ENCODE data around the gene RDH8.

Gene RDH8, protein sequence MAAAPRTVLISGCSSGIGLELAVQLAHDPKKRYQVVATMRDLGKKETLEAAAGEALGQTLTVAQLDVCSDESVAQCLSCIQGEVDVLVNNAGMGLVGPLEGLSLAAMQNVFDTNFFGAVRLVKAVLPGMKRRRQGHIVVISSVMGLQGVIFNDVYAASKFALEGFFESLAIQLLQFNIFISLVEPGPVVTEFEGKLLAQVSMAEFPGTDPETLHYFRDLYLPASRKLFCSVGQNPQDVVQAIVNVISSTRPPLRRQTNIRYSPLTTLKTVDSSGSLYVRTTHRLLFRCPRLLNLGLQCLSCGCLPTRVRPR

DNA sequence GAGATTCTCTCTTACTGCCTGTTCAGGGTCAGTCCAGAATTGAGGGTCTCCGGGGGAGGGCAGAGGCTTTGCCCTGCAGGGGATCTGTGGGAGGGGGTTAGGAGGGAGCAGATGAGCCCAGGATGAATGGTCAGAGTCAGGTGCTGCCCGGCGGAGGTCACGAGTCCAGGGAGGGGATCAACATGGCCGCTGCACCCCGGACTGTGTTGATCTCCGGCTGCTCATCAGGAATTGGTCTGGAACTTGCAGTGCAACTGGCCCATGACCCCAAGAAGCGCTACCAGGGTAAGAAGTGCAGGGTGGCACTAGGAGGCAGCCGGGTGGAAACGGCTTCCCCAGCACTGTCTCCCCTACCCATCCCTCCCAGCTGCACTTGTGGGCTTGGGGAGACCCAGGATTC is at the start of gene RDH8:
Gene RDH8 (plus strand): TSS at position 168 of the 400 bp plus-strand sequence. CDS start 15 bp downstream, at position 183.
- DNase-seq, result no peak

DNA sequence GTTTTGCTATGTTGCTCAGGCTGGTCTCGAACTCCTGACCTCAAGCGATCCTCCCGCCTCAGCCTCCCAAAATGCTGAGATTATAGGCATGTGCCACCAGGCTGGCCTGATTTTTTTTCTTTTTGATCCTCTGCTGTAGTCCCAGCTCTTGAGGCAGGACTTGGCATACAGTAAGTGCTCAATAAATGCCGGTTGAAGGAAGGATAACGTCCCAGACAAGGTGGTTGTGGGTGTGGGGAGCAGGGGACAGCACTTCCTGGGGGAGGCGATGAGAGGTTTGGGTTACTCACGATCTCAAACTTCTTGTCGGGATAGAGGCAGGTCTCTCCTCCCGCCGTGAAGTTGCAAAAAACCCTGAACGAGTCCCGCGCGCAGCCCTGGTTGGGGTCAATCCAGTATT is 47.3 kb upstream of the RDH8 start:
- DNase-seq, result no peak

DNA sequence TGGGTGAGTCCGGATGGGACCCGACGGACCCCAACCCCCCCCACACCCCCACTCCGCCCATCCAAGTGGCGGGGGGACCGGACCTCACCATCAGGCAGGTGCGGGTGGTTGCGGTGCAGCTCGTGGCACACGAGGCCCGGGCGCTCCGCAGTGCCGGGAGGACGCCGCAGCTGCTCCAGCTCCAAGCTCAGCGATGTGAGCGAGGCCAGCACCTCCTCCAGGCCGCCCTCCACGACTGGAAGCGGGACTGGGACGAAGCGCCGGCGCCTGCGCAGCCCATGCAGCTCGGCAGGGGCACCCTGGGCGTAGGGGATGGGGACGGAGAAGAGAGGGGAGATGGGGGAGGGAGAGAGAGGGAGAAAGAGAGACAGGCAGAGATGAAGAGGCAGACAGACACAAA is 46.8 kb upstream of the RDH8 start:
- DNase-seq, result no peak

DNA sequence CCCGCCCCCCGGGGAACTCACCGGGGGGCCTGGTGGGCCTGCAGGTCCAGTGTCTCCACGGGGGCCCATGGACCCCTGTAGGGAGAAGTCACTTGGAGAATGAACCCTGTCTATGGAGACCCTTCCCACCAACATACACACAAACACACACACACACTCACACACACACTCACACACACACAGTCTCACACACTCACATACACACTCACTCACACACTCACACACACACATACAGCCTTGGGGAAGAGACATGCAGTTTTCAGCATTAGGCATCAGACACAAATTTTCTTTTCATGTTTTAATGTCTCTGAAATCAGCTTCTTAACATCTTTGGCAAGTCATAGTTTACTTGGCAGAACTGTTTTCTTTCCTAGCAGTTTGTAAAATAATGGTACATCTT is 46.0 kb upstream of the RDH8 start:
- DNase-seq, result no peak

DNA sequence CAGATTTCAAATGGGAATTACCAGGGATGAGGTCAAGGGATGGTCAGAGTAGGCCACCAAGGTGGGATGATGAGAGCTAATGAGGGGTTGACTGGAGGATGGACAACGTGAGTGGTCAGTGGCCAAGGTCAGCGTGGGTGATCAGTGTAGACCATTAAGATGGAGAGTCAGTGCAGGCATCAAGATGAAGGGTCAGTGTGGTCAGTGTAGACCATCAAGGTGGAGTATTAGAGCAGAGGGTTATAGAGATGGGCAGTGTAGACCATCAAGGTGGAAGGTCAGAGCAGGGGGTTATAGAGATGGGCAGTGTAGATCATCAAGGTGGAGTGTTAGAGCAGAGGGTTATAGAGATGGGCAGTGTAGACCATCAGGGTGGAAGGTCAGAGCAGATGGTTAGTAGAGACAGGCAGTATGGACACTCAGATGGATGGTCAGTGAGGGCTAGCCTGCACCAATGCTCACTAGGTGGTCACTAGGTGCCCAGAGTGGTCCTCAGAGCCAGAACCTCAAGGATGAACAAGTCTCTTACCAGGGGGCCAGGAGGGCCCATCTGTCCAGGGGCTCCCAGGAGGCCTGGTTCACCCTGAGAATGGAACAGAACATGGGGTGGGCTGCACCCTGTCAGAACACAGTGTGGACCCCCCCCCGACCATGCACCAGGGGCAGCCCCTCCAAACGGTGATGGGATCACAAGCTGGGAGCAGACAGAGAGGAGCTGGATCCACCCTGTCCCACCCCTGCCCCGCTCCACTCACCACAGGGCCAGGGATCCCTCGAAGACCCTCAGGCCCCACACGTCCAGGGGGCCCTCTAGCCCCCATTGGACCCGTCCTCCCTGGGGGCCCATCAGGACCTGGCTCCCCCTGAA is 44.2 kb upstream of the RDH8 start:
- no peak for DNase-seq

DNA sequence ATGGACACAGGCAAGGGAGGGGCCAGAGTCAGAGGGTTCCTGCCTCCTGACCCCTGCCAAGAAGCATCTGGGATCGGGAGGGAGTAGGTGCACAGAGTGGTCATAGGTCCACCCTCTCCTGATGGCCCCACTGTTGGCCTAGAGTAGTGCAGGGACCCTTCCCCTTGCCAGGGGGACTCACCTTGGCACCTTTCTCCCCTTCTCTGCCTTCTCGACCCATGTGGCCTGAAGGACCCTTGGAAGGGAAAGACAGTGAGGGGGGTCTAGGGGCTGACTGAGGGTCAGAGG is 43.7 kb upstream of the RDH8 start:
- DNase-seq, result no peak

DNA sequence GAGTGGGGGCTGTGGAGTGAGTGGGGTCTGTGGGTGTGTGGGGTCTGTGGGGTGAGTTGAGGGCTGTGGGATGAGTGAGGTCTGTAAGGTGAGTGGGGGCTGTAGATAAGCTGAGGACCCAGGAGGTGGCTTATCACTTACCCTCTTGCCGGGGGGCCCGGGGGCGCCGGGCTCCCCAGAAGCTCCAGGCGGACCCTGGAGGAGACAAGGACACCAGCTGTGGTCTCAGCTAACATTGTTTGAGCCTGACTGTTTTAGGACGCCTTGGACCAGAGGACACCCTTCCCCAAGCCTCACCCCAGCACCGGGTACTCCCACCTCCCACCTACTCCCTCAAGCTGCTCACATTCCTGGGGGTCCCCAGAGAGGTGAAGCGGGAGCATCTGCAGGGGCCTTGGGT is 42.8 kb upstream of the RDH8 start:
- DNase-seq, result no peak

DNA sequence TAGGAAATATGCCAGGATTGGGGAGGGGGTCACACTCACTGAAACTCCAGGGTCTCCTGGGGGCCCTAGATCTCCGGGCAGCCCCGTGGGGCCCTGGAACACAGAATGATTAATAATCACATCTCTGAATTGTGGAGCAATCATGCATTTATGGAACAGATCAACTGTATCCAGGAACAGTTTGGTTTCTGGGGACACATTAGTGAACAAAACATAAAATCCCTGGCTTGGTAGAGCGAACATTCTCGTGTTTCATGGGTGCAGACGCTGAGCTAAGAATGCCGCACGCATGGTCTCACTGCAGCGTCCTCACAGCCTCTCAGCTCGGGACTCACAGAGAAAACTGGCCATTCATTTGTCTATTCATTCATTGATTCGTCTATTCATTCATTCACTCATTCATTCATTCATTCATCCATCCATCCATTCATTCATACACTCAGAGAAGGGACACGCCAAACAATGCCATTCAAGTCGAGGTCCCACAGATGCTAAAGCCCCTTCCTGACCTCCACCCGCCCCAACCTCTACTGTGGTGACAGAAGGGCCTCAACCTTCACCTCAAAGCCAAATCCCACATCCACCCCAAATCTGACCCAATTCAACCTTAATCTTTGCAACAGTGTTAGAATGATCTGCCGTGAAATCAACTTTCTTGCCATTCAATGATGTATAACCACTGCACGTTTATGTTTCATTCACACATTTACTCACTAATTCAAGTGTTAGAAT is 42.0 kb upstream of the RDH8 start:
- DNase-seq, result no peak

DNA sequence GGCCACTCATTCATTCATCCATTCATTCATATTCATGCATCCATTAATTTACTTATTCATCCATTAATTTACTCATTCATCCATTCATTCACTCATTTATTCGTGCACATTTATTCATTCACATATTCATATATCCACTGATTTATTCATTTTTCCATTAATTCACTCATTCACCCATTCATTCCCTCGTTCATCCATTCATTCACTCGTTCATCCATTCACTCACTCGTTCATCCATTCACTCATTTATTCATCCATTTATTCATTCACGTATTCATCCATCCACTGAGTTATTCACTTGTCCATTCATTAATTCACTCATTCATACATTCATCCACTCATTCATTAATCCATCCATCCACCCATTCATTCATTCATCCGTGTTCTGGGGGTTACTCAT is 41.2 kb upstream of the RDH8 start:
- no peak for DNase-seq

DNA sequence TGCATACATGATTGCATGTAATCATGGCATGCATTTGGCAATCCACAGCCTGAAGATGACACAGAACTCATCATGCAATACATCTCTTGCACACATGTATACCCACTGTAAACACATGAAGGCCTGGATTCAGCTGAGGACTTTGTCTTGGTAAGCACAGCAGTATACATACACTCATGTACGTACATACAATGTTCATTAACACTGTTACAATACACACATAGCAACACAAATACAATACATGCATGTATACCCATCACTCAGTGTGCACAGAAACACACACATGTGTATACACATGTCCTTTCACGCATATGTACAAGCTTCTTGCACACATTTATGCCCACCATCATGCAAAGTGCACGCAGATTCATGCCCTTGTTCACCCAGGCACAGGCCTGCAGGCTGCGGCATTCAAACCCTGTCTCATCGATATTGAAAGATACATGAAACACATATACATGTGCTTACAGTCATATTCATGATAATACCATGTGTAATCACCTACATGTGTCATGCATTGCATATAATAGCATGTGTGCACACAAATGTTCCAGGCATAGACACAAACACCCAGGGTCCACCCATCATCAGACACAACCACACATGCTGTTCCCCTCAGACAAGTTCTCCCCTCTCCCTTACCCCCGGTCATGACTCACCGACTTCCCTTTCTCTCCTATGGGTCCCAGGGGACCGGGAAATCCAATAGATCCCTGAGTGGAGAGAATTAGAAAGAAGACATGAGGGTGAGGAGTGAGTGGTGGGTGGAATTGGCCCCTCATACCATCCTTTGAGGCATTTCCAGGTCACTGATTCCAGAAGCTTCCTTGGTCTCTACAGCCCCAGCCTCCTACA is 31.6 kb upstream of the RDH8 start:
- no peak for DNase-seq

DNA sequence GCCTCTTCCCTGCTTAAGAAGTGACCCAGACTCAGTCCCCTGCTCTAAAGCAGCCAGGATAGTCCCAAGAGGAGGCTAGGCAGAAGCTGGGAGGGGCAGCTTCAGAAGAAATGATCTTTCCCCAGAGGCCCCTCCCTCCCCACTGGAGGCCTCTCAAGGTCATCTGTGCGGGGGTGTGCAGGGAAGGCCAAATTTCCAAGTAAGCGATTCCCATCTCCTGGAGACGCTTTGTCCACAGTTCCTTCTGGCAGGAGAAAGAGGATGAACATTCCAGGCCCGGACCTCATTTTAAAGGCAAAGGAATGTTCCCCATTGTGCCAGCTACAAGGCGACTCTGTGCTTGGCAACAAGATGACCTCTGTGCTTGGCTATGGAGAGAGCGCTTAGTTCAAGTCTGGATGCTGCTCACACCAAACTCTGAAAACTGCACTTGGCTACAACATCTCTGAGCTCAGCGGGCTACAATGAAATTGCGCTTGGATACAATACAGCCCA is 26.4 kb upstream of the RDH8 start:
- no peak for DNase-seq

DNA sequence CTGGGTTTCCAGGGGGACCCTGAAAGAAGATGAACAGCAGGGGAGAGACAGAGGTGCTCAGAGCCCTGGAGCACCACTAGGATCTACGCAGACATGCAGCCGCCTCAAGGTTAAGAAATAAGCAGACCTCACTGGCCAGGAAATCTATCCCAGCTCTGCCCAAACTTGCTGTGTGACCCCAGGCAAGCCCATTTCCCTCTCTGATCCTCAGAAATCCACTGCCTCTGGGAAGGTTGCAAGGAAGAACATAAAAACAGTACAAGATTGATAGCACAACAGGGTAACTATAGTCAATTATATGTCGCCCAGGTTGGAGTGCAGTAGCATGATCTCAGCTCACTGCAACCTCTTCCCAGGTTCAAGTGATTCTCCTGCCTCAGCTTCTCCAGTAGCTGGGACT is 23.8 kb upstream of the RDH8 start:
- no peak for DNase-seq

DNA sequence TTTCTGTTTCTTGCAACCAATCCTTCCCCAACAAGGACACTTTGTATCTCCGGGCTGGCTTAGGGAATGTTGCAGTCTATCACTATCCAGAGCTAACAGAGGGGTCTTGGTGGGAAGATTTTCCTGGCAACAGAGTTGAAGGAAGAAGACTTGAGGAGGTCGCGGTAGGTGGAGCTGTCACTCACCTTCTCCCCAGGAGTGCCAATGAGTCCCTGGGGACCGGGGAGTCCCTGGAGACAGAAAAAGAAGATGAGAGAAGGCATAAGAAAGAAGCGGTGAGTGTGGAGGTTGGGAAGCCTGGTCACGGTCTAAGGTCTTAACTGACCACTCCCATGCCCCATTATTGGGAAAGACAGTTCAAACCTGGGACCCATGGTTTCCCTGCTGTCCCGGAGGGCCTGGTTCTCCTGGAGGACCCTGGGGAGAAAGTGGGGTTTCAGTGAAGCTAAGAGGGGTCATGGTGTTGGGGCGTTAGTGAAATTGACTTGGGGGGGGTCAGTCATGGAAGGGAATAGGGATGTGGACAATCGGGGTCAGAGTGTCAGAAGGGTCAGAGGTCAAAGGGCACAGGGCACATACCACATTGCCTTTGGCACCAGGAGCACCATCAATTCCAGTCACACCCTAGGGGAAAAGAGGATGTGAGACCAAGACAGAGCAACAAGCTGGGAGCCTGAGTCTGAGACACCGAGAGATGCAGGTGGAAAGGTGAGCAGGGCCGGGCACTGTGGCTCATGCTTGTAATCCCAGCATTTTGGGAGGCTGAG is 21.7 kb upstream of the RDH8 start:
- no peak for DNase-seq

DNA sequence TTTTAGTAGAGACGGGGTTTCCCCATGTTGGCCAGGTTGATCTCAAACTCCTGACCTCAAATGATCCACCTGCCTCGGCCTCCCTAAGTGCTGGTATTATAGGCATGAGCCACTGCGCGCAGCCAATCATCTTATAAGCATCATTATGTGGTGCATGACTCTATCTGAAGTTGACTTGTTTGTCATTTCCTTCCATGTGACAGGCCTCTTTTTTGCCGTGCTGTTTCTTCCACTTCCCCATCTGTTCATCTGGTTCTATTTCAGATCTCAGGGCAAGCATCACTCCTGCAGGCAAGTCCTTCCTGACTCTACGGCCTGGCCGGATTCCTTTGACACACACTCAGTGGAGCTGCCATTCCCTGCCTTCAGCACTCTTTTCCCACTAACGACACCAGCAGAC is 18.2 kb upstream of the RDH8 start:
- DNase-seq, result no peak

DNA sequence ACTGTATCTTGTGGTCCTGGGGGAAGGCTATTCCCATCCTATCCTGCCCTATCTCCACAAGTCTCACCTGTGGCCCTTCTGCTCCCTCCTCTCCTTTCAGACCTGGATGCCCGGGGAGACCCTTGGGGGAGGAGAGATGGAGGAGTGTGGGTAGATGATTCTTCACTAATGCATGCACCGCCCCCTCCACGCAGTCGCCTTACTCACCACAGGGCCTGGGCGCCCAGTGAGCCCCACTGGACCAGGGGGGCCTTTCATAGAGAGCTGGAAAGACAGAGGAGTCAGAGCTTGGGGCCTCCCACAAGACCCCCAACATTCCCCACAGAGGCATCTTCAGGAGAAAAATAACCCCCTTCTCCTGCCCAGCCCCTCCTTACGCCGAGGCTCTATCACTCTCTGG is 17.3 kb upstream of the RDH8 start:
- no peak for DNase-seq

DNA sequence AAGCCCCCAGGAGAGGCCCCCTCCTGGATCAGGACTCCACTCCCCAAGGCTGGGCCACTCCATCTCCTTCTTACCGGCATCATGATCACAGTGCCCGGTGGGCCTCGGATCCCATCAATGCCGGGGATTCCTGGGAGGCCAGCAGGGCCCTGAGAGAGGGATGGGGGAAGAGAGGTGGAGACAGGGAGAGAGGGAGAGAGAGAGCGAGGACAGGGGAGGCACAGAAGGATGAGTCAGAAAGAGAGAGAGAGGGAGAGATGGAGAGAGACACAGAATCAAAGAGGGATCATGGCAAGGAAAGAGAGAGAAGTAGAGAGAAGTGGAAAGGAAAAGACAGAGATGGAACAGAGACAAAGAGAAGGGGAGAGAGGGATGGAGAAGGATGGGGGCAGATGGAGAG is 16.7 kb upstream of the RDH8 start:
- DNase-seq, result no peak

DNA sequence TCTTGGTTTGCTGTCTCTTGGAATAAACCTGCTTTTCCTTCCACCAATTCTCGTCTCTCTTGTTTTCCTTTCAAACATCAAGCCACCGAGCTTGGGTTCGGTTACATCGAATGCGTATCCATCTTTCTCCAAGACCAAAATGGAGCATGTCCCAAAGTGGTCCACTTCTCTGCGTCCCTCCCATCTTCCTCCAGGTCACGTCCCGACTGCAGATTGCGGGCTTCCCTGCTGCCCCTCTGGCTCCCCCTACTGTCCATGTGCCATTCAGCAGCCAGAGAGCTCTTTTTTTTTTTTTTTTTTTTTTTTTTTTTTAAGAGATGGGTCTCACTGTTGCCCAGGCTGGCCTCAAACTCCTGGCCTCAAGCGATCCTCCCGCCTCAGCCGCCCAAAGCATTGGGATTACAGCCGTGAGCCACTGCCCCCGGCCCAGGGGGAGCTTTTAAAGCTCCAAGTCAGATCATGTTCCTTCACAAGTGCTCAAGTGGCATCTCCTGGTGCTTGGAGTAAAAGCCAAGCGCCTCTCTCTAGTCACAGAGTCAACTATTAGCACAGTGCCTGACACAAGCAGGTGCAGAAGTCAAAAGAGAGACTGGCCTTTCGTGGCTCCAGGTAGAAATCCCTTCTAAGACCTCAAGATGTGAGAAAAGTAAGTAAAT is 13.0 kb upstream of the RDH8 start:
- DNase-seq, result peak; percentile 7

DNA sequence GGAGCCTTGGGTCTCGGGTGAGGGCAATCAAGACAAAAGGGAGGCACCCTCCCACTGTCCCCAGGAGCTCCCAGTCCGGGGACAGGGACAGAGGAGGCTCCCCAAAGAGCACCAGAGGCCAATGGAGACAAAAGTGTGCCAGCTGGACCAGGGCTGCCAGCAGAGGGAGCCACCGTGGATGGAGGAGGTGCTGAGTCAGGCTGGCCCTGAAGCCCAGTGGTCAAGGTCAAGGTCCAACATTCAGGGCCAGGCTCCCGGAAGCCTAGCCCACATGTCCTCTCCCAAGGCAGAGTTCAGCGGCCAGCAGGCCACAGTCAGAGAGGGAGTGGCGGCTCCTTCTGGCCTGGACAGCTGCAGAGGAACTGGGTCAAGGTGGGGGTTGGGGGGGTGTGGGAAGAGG is 11.4 kb upstream of the RDH8 start:
- no peak for DNase-seq

DNA sequence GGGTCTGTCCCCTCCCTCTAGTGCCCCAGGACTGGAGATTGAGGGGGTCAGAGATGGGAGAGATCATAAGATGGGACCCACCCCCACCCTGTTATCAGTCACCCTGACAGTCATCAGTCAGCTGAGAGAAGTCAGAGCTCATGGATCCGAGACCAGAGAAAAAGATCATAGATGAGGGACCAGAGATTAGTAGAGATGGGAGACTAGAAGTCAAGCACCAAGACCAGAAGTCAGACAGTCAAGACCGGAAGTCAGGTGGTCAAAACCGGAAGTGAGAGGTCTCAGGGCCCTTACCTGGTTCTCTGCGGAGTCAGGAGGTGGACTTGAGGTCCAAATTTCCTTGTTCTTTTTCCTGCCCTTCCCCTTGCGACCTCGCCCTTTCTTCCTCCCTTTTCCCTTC is 10.0 kb upstream of the RDH8 start:
- DNase-seq, result no peak

DNA sequence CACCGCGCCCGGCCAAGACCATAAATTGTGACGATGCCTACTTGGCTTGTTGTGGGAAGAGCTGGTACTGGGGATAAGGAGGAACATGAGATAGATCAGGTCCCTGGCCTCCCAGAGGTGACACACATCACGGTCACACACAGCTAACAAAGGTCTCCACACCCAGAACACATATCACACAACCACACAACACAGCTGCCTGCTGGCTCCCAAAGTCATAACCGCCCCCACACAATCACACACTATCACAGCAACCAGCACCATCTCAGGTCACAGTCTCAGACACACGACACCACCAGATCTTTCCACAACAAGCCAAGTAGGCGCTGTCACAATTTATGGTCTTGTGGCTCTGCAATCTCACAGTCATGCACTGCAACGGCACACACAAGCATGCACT is 8.7 kb upstream of the RDH8 start:
- DNase-seq, result no peak

DNA sequence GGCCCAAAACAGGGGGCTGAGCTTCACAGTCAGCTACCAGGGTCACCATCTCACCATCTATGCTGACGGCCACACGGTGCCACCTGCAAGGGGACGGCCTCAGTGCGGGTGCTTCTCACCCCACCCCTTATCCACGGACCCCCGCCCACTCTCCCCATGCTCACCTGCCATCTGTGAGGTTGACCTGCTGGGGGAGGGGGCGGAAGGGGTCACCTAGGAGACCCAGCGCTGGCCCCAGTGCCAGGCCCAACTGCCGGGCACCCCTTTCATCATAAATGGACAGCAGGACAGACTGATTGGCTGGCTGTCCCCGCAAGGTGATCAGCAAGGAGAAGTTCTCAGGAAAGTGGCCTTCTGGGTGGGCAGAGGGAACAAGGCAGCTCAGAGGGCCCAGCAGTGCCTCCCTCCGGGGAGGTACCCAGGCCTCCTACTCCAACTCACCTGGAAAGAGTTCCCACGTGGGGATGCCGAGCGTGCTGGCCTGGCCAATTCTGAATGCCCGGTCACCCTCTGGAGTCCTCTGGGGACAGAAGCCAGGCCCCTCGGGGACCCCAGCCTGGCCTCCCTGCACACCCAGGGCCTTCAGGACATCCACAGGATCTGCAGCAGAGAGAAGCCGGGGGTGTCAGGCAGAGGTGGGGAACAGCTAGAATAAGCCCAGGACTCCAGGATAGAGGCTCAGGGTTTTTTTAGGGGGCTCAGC is 7.5 kb upstream of the RDH8 start:
- no peak for DNase-seq

Measured in NCI-H2029 treated with DMSO at 0.1 percent for 48 hours (cell line).